ENCODE data around the gene TOR2A.
A peak's percentile ranks its signal among the peaks of the same experiment; 100 is the strongest.
"Not testable (repeated sequence)": the region's sequence is repeated elsewhere in the genome, so short reads cannot be mapped to it uniquely, and the experiment has no call there.

TOR2A gene

GRCh38 chr9:127734747-127735529 is at the start of gene TOR2A:
Gene TOR2A, minus strand, starts transcription at chr9:127735294. Its CDS starts 24 bp downstream, at chr9:127735270.
- TF ChIP-seq, protein P1, sequence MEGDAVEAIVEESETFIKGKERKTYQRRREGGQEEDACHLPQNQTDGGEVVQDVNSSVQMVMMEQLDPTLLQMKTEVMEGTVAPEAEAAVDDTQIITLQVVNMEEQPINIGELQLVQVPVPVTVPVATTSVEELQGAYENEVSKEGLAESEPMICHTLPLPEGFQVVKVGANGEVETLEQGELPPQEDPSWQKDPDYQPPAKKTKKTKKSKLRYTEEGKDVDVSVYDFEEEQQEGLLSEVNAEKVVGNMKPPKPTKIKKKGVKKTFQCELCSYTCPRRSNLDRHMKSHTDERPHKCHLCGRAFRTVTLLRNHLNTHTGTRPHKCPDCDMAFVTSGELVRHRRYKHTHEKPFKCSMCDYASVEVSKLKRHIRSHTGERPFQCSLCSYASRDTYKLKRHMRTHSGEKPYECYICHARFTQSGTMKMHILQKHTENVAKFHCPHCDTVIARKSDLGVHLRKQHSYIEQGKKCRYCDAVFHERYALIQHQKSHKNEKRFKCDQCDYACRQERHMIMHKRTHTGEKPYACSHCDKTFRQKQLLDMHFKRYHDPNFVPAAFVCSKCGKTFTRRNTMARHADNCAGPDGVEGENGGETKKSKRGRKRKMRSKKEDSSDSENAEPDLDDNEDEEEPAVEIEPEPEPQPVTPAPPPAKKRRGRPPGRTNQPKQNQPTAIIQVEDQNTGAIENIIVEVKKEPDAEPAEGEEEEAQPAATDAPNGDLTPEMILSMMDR (IDR thresholded peaks at IDR 0.05; ENCODE audit: low read depth, low read length, missing control alignments) = peak; percentile 92
- H3K4me3 ChIP-seq (replicated peaks; ENCODE audit: low read depth, low read length) = peak within 1 kb of the TSS; percentile 57

DNA sequence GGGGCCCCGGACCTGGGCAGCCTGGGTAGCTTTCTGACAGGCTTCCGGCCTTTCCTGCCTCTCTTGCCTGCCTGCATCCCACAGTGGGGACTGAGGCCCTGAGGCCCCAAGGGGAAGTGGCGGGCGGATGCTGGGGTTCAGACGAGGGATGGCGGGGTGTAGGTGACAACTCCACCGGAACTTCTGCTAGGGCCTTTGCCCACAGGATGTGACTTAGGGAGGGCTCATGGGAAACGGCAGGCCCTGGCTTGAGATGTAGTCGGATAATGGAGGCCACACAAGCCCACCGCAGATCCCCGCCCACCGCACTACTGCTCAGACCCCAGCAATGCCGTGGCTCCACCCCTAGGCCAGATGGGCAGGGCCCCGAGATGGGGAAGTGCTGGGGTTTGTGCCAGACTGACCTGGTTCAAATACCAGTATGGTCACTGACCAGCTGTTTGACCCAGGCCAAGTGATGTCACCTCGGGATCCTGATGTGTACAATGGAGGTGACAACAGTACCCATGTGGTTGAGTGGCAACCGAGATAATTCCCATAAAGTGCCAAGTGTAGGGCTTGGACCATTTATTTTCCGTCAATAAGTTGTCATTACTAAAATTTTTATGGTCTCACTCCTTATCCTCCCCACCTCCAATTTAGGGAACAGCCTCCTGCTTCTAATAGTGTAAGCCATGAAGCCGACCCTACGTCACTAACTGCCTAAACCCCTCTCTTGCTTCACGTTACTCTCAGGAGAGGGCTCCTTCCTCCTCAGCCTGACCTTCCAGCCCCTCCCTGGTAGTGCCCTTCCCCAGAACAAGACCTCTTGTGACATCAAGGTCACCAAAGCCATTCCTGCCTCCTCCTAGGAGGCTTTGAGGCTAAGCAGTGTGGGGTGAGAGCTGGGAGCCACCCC is 48.3 kb upstream of the TOR2A start:
- TF ChIP-seq, protein P1 (IDR thresholded peaks at IDR 0.05; ENCODE audit: low read depth, low read length, missing control alignments) = no peak
- no peak for DNase-seq (ENCODE audit: extremely low read depth, low read depth)
- H3K4me3 ChIP-seq (replicated peaks; ENCODE audit: low read depth, low read length) = no peak overlapping the region

More at GRCh38 chr9:127734747-127735529, at the start of gene TOR2A:
- DNase-seq (ENCODE audit: extremely low read depth, low read depth) = peak; percentile 85

GRCh38 chr9:127781806-127782205 is 46.7 kb upstream of the TOR2A start:
- no peak for DNase-seq (ENCODE audit: extremely low read depth, low read depth)
- TF ChIP-seq, protein P1 (IDR thresholded peaks at IDR 0.05; ENCODE audit: low read depth, low read length, missing control alignments) = no peak
- H3K4me3 ChIP-seq (replicated peaks; ENCODE audit: low read depth, low read length) = no peak overlapping the region

DNA sequence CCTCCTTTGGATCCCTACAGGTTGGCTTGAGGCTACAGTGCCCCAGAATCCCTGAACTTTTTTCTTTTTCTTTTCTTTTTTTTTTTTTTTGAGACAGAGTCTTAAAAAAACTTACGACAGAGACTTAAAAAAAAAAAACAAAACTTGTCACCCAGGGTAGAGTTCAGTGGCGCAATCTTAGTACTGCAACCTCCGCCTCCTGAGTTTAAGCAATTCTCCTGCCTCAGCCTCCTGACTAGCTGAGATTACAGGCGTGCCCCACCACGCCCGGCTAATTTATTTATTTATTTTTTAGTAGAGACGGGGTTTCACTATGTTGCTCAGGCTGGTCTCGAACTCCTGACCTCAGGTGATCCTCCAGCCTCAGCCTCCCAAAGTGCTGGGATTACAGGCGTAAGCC is 45.8 kb upstream of the TOR2A start:
- not testable (repeated sequence) for H3K4me3 ChIP-seq (replicated peaks; ENCODE audit: low read depth, low read length); DNase-seq (ENCODE audit: extremely low read depth, low read depth)

- DNase-seq (ENCODE audit: extremely low read depth, low read depth) = no peak
- TF ChIP-seq, protein P1 (IDR thresholded peaks at IDR 0.05; ENCODE audit: low read depth, low read length, missing control alignments) = no peak
- no peak overlapping the region for H3K4me3 ChIP-seq (replicated peaks; ENCODE audit: low read depth, low read length)
These were observed 45.2 kb upstream of the TOR2A start for GRCh38 chr9:127780126-127780885.

DNA sequence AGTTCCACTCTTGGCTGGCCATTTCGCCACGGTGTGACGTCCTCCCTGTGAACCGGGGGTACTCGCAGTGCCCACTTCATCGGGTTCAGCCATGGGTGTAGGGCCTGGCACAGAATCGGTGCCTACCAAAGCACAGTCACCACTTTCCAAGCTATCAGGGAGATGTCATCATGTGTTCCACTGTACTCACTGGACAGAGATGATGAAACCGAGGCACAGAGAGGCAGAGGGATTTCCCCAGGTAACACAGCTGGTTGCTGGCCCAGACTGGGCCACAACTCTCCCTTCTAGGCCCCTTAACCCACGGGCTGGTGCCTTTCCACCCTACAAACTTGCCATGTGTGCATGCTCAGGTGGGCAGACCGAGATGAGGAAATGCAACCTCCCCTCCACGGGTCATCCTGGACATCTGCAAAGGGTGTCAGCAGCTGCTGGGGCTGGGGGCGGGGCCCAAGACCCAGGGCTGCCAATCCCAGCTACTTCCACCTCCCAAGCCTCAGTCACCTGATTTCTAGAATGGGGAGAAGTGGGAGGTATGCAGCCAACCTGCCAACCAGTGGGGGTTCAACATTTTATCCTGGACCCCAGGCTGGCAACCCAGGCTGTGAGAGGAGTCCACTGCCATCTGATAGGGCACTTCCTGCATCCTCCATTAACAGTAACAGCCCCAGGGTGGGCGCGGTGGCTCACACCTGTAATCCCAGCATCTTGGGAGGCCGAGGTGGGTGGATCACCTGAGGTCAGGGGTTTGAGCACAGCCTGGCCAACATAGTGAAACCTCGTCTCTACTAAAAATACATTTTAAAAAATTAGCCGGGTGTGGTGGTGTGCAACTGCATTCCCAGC is 44.3 kb upstream of the TOR2A start:
- H3K4me3 ChIP-seq (replicated peaks; ENCODE audit: low read depth, low read length) = no peak overlapping the region
- no peak for DNase-seq (ENCODE audit: extremely low read depth, low read depth)
- TF ChIP-seq, protein P1 (IDR thresholded peaks at IDR 0.05; ENCODE audit: low read depth, low read length, missing control alignments) = no peak

Measured in HFF-Myc (cell line).